HG03439 (cell line): ENCODE measurements around the gene PFKFB1.

Source experiments
- ATAC-seq: cut with Tn5 transposase; IDR thresholded peaks from one replicate; pipeline ENCODE4 v1.9.1; 2021; ENCODE audit warnings: mild to moderate bottlenecking, moderate library complexity; ENCODE audit not compliant: unreplicated experiment

PFKFB1 gene

DNA sequence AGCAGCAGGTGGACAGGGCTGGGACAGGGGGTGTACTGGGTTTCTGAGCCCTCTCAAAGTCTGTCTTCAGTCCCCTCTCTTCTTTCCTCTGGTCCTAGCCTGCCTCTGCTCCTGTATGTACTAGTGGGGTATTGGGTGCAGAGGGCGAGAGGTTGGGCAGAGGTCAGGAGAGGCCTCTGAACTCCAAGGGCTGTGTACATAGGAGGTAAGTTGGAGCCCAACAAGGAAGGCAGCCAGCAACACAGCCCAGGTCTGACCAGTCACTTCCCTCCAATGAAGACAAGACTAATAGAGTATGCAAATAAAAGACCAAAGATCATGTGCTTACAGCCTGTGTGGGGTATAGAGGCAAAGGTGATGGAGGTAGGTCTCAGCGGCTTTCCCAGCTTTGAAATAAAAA lies at the start of gene PFKFB1:
Gene PFKFB1, minus strand, starts transcription at position 90 of the 400 bp plus-strand sequence. CDS start 181 bp downstream, outside the sequence.
- no peak for ATAC-seq

DNA sequence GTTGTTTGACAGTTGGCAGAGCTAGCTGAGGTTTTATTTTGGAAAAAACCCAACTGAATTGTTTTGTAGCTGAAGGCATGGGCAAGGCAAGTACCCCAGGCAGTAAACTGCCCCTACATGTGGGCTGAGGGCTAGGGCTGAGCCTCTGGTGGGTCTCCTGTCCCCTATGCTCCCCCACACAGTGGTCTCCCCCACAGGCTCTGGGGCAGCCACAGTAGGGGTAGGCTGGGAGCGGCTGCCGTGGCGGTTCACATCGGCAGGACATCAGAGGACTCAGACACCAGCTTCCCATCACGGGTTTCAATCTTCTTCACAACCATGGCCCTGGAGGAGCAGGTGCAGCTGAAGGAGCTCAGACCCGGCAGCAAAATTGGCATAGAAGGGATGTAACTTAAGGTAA lies 47.5 kb upstream of the PFKFB1 start:
- no peak for ATAC-seq

- ATAC-seq: no peak
Measured at GRCh38 chrX:55039471-55039870, 45.5 kb upstream of the PFKFB1 start.

GRCh38 chrX:55033429-55033828 lies 39.4 kb upstream of the PFKFB1 start:
- no peak for ATAC-seq

- no peak for ATAC-seq
Measured at GRCh38 chrX:55030271-55031205, 36.5 kb upstream of the PFKFB1 start, which contains the start of gene ALAS2. Gene ALAS2 (minus strand): TSS chrX:55030977. CDS start chrX:55026000, 4,977 bp downstream.

- no peak for ATAC-seq
Measured at GRCh38 chrX:55029291-55029690, 35.3 kb upstream of the PFKFB1 start.

GRCh38 chrX:55028611-55029010 lies 34.6 kb upstream of the PFKFB1 start:
- ATAC-seq: no peak

DNA sequence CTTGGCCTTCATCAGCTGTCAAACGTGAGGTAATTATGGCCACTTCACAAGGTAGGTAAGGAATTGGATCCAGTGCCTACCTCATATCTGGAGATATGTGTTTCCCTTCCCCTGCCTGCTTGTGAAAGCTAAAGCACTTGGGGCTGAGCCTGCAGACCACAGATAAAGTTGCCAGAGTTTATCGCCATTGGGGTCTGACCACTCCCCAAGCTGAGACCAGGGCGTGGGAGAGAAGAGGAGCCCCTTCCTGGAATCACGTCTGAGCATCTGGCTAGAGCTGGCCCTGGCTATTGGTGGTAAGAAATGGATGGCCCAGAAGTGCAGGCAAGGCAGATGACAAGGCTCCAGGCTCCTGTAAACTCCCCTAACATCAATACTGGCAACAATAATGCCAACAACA lies 34.1 kb upstream of the PFKFB1 start:
- ATAC-seq: no peak

GRCh38 chrX:55026840-55027239 lies 32.9 kb upstream of the PFKFB1 start:
- ATAC-seq: no peak

DNA sequence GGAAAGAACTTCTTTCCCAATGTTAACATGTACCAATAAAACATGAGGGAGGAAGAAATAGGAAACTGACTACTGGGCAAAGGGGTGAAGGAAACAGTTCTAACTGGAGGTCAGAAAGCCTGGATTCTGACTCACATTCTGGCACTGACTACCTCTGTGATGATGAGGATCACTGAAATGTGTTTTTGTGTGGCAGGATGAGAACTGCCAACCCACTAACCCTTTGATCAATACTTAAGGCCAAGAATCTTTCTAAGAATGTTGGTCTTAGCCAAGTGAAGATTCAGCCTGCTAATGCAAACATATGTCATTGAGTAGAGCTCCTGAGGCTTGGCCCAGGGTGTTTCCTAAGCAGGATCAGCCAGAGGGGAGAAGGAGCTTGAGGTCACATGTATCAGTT lies 32.2 kb upstream of the PFKFB1 start:
- no peak for ATAC-seq

DNA sequence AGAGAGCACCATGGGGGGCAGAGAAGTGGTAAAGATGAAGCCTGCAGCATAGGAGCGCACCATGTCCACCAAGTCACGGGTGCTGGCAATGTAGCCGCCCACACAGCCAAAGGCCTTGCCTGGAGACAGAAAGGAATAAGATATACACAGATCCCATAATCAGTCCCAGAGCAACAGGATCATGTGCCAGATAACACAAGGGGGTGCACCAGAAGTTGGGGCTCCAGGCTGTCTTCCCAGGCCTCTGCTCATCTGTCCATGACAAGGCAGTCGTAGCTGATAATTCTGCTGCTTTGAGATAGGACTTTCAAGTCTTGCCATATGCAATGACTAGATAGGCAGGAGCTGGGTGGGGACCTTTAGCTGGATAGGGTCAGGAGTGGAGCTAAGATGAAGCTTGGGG lies 20.9 kb upstream of the PFKFB1 start:
- no peak for ATAC-seq

GRCh38 chrX:55011294-55011693 lies 17.3 kb upstream of the PFKFB1 start:
- no peak for ATAC-seq

GRCh38 chrX:55008571-55009358 lies 14.8 kb upstream of the PFKFB1 start:
- no peak for ATAC-seq

DNA sequence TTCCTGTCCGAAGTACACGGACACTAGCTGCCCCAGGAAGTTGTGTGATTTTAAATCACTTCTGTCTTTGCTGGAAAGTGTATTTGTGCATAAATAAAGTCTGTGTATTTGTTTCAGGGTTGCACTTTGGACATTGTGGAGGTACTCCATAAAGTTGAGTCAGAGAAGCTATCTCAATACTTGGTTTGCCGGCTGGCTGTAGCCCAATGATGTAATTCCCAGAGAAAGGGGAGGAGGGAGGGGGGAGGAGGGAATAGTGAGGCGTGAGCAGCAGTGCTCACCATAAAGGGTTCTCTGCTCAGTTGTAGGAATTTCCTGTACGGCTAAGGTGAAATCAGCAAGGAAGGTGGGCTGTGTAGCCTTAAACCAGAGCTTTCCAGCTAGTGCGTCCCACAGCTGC lies 13.7 kb upstream of the PFKFB1 start:
- no peak for ATAC-seq

GRCh38 chrX:55006827-55007621 lies 13.0 kb upstream of the PFKFB1 start:
- no peak for ATAC-seq

GRCh38 chrX:55005256-55005655 lies 11.3 kb upstream of the PFKFB1 start:
- no peak for ATAC-seq

DNA sequence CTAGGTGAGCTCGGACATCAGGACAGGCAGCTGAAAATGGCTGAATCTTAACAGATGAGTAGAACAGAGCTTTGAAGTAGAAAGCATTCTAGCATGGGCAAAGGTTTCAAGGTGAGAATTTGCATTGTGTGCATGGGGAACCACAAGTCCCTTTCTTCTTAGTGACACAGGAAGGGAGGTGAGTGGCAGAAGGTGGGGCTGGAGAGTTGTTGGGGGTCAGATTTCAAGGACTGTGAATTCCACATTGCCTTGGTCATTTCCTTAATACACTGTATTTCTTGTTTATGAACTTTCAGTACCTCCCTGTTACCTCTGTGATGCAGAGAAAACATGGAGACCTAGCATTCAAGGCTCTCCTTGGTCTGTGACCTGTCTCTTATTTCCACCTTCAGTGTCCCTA lies 10.2 kb upstream of the PFKFB1 start:
- no peak for ATAC-seq

GRCh38 chrX:54999717-55000598 lies 6.0 kb upstream of the PFKFB1 start, which contains the start of gene APEX2:
Gene APEX2 (plus strand): TSS chrX:55000363. CDS start chrX:55000423, 60 bp downstream.
- peak; percentile 97 for ATAC-seq

GRCh38 chrX:54995621-54996020 lies 1.6 kb upstream of the PFKFB1 start:
- no peak for ATAC-seq
